K562 (cell line): ENCODE data around the gene SCN1B. TPM values are rescaled to one million over a fixed set of nuclear protein-coding genes. Genes with fewer than 3 reads are reported as not detected.

Experiments used
- ATAC-seq: fragments of 200-7000 bp; cut with Tn5 transposase; 3 replicates; pipeline ENCODE4 v1.9.1; 2020; ENCODE audit warnings: moderate library complexity
- BruUV-seq: library from RNA; stranded (reverse); fragments of 400-500 nt; replicated peaks from 2 replicates; lab custom pipeline; 2021; lab: Mats Ljungman, UMichigan
- CTCF ChIA-PET: fragments of 300-600 bp; formaldehyde crosslinking; extraction: SDS; loops from one replicate; lab custom pipeline; 2021; ENCODE audit warnings: low intra/inter-chr PET ratio; lab: Yijun Ruan, JAX
- POLR2A ChIA-PET: fragments of 300-600, 350-650 bp; sonication (Branson Sonifier 250); formaldehyde crosslinking; extraction: SDS; loops from one replicate; lab custom pipeline; 2021; ENCODE audit warnings: antibody characterized with exemption, inconsistent platforms; lab: Yijun Ruan, JAX
- DNase-seq, 4 experiments: peaks; one replicate each; pipeline versions ENCODE4 v3.0.0 to v3.0.0-alpha.2; 2011 to 2018; ENCODE audit warnings: low spot score in 3 of 4, mixed read lengths in 3 of 4; ENCODE audit errors: extremely low read depth in 1 of 4
- FAIRE-seq: peaks from 2 replicates; lab custom pipeline; 2011; peaks lifted over from hg19 to GRCh38; lab: Jason Lieb, UNC
- H2AFZ ChIP-seq: 2 replicates; pipeline ENCODE4 v1.6.0; 2011; ENCODE audit warnings: low read depth, low read length, control low read depth, inconsistent platforms
- H3K27ac ChIP-seq: fragments of 200-600 bp; 3 replicates; pipeline ENCODE4 v1.8.0; 2011; ENCODE audit warnings: low read depth, mild to moderate bottlenecking, control low read depth, inconsistent platforms, low read length, moderate library complexity, mixed read lengths; ENCODE audit errors: extremely low read depth
- H3K27me3 ChIP-seq, 2 experiments: fragments of 300-600 bp in 1 of 2; 2 replicates in 1 of 2; 3 replicates in 1 of 2; pipeline versions ENCODE4 v1.6.0 to v1.8.0; 2011; ENCODE audit warnings: inconsistent platforms in 2 of 2, low read length in 2 of 2, mild to moderate bottlenecking in 1 of 2, mixed read lengths in 1 of 2, moderate library complexity in 1 of 2; ENCODE audit not compliant: control insufficient read depth in 2 of 2, insufficient read depth in 2 of 2
- H3K36me3 ChIP-seq: fragments of 300-600 bp; 3 replicates; pipeline ENCODE4 v1.8.0; 2011; ENCODE audit warnings: mild to moderate bottlenecking, low read length, inconsistent platforms; ENCODE audit not compliant: control insufficient read depth, insufficient read depth
- H3K4me1 ChIP-seq, 2 experiments: fragments of 200-600 bp in 1 of 2; replicated peaks in 1 of 2; 2 replicates in 1 of 2; 3 replicates in 1 of 2; pipeline versions ENCODE4 v1.5.1 to v1.8.0; 2011; ENCODE audit warnings: inconsistent platforms in 2 of 2, low read length in 2 of 2, mild to moderate bottlenecking in 1 of 2, mixed read lengths in 1 of 2, moderate library complexity in 1 of 2; ENCODE audit not compliant: control insufficient read depth in 2 of 2, insufficient read depth in 2 of 2
- H3K4me2 ChIP-seq: 2 replicates; pipeline ENCODE4 v1.6.1; 2011; ENCODE audit warnings: low read length, control low read depth, inconsistent platforms, mixed read lengths; ENCODE audit not compliant: insufficient read depth
- H3K4me3 ChIP-seq: fragments of 200-600 bp; sonication (generic), shearing (Covaris generic); 2 replicates; pipeline ENCODE4 v1.5.1; 2016; ENCODE audit warnings: control low read depth, inconsistent platforms
- H3K79me2 ChIP-seq: fragments of 200-600 bp; 3 replicates; pipeline ENCODE4 v1.8.0; 2011; ENCODE audit warnings: low read length, inconsistent platforms; ENCODE audit not compliant: control insufficient read depth, insufficient read depth
- H3K9ac ChIP-seq, 2 experiments: 2 replicates each; pipeline versions ENCODE4 v1.6.0 to v1.6.1; 2011; ENCODE audit warnings: low read depth in 2 of 2, low read length in 2 of 2, control low read depth in 1 of 2, inconsistent platforms in 1 of 2, mild to moderate bottlenecking in 1 of 2, mixed read lengths in 1 of 2; ENCODE audit not compliant: insufficient read depth in 1 of 2
- H3K9me1 ChIP-seq: one replicate; pipeline ENCODE4 v1.6.0; 2011; ENCODE audit warnings: inconsistent platforms, mild to moderate bottlenecking, low read length, moderate library complexity; ENCODE audit not compliant: control insufficient read depth, insufficient read depth
- H3K9me3 ChIP-seq: replicated peaks from 2 replicates; pipeline ENCODE4 v1.5.1; 2011; ENCODE audit warnings: low read depth, low read length, inconsistent platforms; ENCODE audit not compliant: control insufficient read depth, insufficient read depth
- H4K20me1 ChIP-seq: replicated peaks from 2 replicates; pipeline ENCODE4 v1.6.1; 2011; ENCODE audit warnings: low read length, inconsistent platforms, mixed read lengths; ENCODE audit not compliant: control insufficient read depth, insufficient read depth
- BCOR ChIP-seq: fragments of 450-650 bp; IDR thresholded peaks from 2 replicates; pipeline ENCODE4 v1.6.1; 2016
- IRF1 ChIP-seq: sonication (generic); formaldehyde crosslinking; IDR thresholded peaks from 2 replicates; pipeline ENCODE4 v1.8.0; 2022; ENCODE audit warnings: missing genetic modification reagents, mild to moderate bottlenecking, borderline replicate concordance
- KDM1A ChIP-seq, 2 experiments: fragments of 450-650 bp; IDR thresholded peaks; 2 replicates each; pipeline ENCODE4 v1.6.1; 2016; ENCODE audit warnings: mild to moderate bottlenecking in 2 of 2
- PHF21A ChIP-seq: fragments of 450-650 bp; IDR thresholded peaks from 2 replicates; pipeline ENCODE4 v1.6.1; 2017; ENCODE audit warnings: low read depth, borderline replicate concordance
- POLR2AphosphoS2 ChIP-seq: IDR thresholded peaks from 2 replicates; pipeline ENCODE4 v1.6.1; 2012; ENCODE audit warnings: low read length, improper control_type of control experiment
- POLR2G ChIP-seq: fragments of 200-400 bp; formaldehyde crosslinking; IDR thresholded peaks from 2 replicates; pipeline ENCODE4 v1.6.1; 2017; ENCODE audit warnings: low read depth, mild to moderate bottlenecking, antibody characterized with exemption, low read length, moderate library complexity
- PRDM10 ChIP-seq: fragments of 450-650 bp; IDR thresholded peaks from 2 replicates; pipeline ENCODE4 v1.6.1; 2018; ENCODE audit not compliant: partially characterized antibody
- PTBP1 ChIP-seq: fragments of 200-400 bp; formaldehyde crosslinking; IDR thresholded peaks from 2 replicates; pipeline ENCODE4 v1.6.1; 2017; ENCODE audit warnings: low read depth, low read length
- RFX5 ChIP-seq: IDR thresholded peaks from 2 replicates; pipeline ENCODE4 v1.6.1; 2011; ENCODE audit warnings: low read depth, mild to moderate bottlenecking, improper control_type of control experiment, low read length
- RNF219 ChIP-seq: fragments of 250-450 bp; sonication (Bioruptor Pico); IDR thresholded peaks from 2 replicates; pipeline ENCODE4 v1.5.0; 2022; ENCODE audit warnings: mild to moderate bottlenecking
- TGIF2 ChIP-seq: sonication (generic); formaldehyde crosslinking; IDR thresholded peaks from 2 replicates; pipeline ENCODE4 v1.8.1; 2022; ENCODE audit warnings: mild to moderate bottlenecking, missing genetic modification reagents, moderate library complexity
- ZFP36 ChIP-seq: fragments of 150-350 bp; IDR thresholded peaks from 2 replicates; pipeline ENCODE4 v1.6.1; 2018; ENCODE audit warnings: low read length, low read depth; ENCODE audit not compliant: partially characterized antibody
- ZNF217 ChIP-seq: sonication (generic); formaldehyde crosslinking; IDR thresholded peaks from 2 replicates; pipeline ENCODE4 v1.8.0; 2022; ENCODE audit warnings: mild to moderate bottlenecking, missing genetic modification reagents
- ZNF23 ChIP-seq: fragments of 250-450 bp; sonication (Bioruptor Pico); IDR thresholded peaks from 2 replicates; pipeline ENCODE4 v1.4.0; 2020; ENCODE audit warnings: mild to moderate bottlenecking
- WGBS: fragments of 100-300 bp; shearing (Covaris generic); methylation state at CpG from one replicate; pipeline ENCODE4 v1.1.6; 2016; ENCODE audit warnings: low coverage, mixed read lengths; ENCODE audit not compliant: insufficient coverage; ENCODE audit errors: missing lambda C conversion rate; 5-methylcytosine and 5-hydroxymethylcytosine counted together
- in situ Hi-C: fragments of 300-500 bp; cut with MboI; formaldehyde crosslinking; loops from 4 replicates; pipeline ENCODE4 v1.15.0; 2018; ENCODE audit warnings: inconsistent platforms, mixed read lengths
- intact Hi-C: fragments of 100-400 bp; cut with micrococcal nuclease; formaldehyde crosslinking; loops from 2 replicates; pipeline ENCODE4 v1.14.2; 2022
- polyA plus RNA-seq, 8 experiments: library from polyadenylated mRNA; depleted of rRNA in 4 of 8; stranded (reverse) in 5 of 8; unstranded in 3 of 8; fragments of >200 nt; fragmentation: Nextera tagmentation in 2 of 8; fragmentation: Illumina TruSeq in 1 of 8; extraction: Ambion mirVana in 2 of 8; extraction: Trizol in 1 of 8; gene quantifications; 2 replicates each; pipeline versions ENCODE4 v1.2.1 to v1.2.3, GENCODE V29; 2011 to 2014; ENCODE audit warnings: inconsistent platforms in 1 of 8, missing spikeins in 1 of 8
- total RNA-seq, 7 experiments: library from RNA; depleted of rRNA in 6 of 7; stranded (reverse); fragments of >200 nt in 6 of 7; fragmentation: Illumina TruSeq in 2 of 7; extraction: Trizol in 2 of 7; gene quantifications; 2 replicates each; pipeline versions ENCODE4 v1.2.1 to v1.2.3, GENCODE V29; 2011 to 2021; ENCODE audit warnings: low replicate concordance in 1 of 7

The SCN1B gene
- total and polyA plus RNA-seq, 9 of the 15 experiments (the other 6 are each of a cell fraction or from before 2014, with no cell fraction given), result 0.03 to 2.5 (median 0.91) TPM

DNA sequence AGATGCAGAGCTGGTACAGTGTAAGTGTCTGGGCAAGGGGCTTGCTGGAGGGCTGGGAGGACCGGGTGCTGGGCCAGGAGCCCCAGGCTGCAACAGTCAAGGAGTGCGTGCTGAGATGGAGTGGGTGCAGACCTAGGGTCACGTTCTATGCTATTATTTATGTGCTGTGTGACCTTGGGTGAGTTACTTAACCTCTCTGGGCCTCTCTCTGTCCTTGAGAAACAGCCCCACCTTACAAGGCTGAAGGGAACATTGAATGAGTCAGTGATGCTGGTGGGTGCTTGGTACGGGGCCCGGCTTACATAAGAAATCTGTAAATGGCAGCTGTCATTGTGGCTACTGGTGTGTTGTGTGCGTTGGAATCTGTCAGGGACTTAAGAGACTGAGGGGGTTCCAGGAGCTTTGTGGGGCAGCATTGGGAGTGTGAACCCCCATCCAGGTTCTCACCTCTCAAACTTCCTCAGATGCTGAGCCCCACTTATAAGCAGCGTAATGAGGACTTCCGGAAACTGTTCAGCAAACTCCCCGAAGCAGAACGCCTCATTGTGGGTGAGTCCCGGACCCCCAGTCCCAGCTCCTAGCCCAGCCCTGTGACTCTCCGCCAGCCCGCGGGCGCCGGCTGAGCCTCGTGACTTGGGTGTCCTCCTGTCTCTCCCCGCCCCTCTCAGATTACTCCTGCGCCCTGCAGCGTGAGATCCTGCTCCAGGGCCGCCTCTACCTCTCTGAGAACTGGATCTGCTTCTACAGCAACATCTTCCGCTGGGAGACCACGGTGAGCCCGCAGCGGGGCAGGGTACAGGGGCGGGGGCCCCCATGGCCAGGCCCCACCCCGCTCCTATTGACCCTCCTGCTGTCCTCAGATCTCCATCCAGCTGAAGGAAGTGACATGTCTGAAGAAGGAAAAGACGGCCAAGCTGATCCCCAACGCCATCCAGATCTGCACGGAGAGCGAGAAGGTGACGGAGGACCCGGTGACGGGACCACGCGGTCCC is 20.6 kb upstream of the SCN1B start:
- Histone ChIP-seq H3K9me3 (no peaks in the 10 kb centered on the region), H3K4me2 (no peak overlapping the region), H3K27me3 (no peaks in the 10 kb centered on the region), H3K79me2 (peaks cover 21% of the 10 kb centered on the region), H3K4me3 (no peak overlapping the region), H3K27ac (no peak overlapping the region), H3K9ac (no peak overlapping the region; a peak in 1 of 4 replicates), H3K9me1 (peaks cover 4% of the 10 kb centered on the region), H3K4me1 (peaks cover 0 to 27% of the 10 kb centered on the region in 2 experiments; a peak in 2 of 5 replicates), H4K20me1 (no peaks in the 10 kb centered on the region; the same call in 1 of the 2 replicates), H2AFZ (no peak overlapping the region), H3K36me3 (peaks cover 79% of the 10 kb centered on the region)
- DNase-seq (no peak), FAIRE-seq (no peak), ATAC-seq (no peak)
- ChIA-PET CTCF (interaction anchor here (0.6 kb wide), 1 partner anchor 168 kb away, joined by 3 read pairs; no protein-coding TSS in a partner anchor), POLR2A (interaction anchor here (0.6 to 0.8 kb wide), 2 partner anchors 17 to 502 kb away, joined by 3 read pairs; no protein-coding TSS in a partner anchor)
- WGBS, result 91% methylated on average over 22 of the region's 36 CpGs
- BruUV-seq, result no TSS peak
- intact Hi-C loops (no loop called here), in situ Hi-C loops (loop anchor here (5.0 kb wide), 1 partner anchor 167 kb away; no protein-coding TSS in a partner anchor)
- TF ChIP-seq RFX5, result no peak
- peak; percentile 89 for TF ChIP-seq ZFP36
- TF ChIP-seq PTBP1, result 0 out of 2 replicates have a peak, but pooled peaks have one; percentile 55
- TF ChIP-seq ZNF23, result no peak
- no peak for TF ChIP-seq PRDM10
- TF ChIP-seq BCOR, result peak; percentile 80
- TF ChIP-seq IRF1 (CRISPR knock-in tag), result no peak
- no peak for TF ChIP-seq PHF21A
- peak; percentile 45; the same call in 1 of the 2 replicates for TF ChIP-seq TGIF2 (CRISPR knock-in tag)
- TF ChIP-seq POLR2AphosphoS2, result no peak
- no peak for TF ChIP-seq ZNF217 (CRISPR knock-in tag)
- peak in 1 of 2 experiments; percentile 48; a peak in 2 of 4 replicates for TF ChIP-seq KDM1A (IDR thresholded peaks at IDR 0.05)
- TF ChIP-seq RNF219 (CRISPR knock-in tag), result no peak
- TF ChIP-seq POLR2G, result 0 out of 2 replicates have a peak, but pooled peaks have one; percentile 33
